Glomerular endothelial cell (primary cell): ENCODE results near the gene FAM50A. TPM values are rescaled to one million over a fixed set of nuclear protein-coding genes. Genes with fewer than 3 reads are reported as not detected.

Experiments
- DNase-seq: peaks from one replicate; pipeline ENCODE4 v3.0.0-alpha.2; 2011; ENCODE audit warnings: low read depth, low spot score; ENCODE audit errors: extremely low read depth
- total RNA-seq: library from RNA; depleted of rRNA; stranded (reverse); fragments of >200 nt; gene quantifications from 2 replicates; pipeline ENCODE4 v1.2.3, GENCODE V29; 2015

Gene FAM50A
- total RNA-seq, 1 donor from 2014 or later, result 92.5 TPM

DNA sequence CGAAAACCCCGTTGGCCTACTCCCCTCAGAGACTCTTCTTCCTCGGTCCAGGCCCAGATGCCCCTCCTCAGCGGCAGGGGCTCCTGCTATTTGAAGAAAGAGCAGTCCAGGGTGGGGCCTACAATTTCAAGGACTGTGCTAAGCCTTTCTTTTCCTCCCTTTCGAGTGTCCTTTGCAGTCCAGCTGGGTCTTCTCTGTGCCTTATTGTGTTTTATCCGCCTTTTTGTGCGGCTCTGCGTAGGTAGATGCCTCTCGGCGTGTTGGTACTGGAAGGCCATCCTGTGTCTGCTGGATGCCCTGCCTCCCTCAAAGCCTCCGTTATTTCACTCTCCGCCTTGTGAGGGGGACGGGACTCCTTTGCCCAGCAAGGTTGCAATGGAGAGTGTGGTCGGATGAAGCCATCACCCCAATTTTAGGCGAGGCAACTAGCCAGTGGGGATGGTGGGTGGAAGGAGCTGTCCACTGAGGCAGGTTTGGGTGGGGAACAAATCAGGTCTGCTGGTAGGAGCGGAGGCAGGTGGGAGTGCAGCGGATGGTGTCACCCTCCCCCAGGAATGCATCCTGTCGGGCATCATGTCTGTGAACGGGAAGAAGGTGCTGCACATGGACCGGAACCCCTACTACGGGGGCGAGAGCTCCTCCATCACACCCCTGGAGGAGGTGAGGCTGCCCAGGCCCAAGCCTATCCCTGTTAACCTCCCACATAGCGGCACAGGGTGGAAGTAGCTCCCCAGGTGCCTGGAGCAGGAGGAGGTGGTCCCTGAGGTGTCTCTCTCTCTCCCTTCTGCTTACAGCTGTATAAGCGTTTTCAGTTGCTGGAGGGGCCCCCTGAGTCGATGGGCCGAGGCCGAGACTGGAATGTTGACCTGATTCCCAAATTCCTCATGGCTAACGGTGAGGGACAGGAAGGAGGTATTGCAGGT is 5.7 kb upstream of the FAM50A start:
- no peak for DNase-seq

GRCh38 chrX:154439841-154440240 is 4.1 kb upstream of the FAM50A start:
- no peak for DNase-seq

DNA sequence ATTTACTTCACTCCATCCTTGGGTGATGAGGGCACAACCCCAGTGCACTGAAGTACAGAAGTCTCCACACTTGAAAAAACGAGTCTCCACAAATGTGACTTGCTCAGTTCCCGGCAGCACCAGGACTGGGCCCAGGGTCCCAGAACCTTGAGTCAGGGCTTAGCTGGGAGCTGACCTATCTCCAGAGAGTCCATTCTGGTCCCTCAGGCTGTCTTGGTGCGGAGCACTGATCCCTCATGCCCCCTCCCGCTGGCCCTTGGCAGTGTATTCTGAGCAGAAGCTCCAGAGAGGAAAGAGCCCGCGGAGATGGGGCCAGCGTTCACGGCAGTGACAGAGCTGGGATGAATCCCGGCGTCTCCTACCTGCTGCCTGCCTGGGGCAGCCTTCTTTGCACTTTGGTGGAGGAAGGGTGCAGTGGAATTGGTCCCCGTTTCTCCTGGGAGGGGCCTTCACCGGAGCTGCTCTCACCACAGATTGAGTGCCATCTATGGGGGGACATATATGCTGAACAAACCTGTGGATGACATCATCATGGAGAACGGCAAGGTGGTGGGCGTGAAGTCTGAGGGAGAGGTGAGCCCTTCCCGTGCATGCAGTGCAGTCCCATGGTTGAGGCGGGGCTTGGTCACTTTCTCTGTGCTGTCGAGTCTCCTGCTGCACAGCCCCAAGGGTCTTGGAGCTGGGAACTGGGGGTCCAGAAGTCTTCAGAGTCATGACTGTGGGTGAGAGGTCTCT is 3.2 kb upstream of the FAM50A start:
- DNase-seq, result no peak

DNA sequence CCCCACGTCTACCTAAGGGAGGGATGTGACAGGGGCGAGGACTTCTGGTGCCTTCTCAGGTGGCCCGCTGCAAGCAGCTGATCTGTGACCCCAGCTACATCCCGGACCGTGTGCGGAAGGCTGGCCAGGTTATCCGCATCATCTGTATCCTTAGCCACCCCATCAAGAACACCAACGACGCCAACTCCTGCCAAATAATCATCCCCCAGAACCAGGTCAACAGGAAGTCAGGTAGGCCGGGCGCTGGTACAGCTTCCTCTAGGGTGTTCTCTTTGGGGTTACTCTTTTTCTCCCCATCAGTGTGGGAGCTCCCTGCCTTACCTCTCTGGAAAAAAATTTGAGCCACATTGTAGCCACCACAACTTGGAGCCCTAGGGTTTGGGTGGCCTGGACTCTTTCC is 2.4 kb upstream of the FAM50A start:
- no peak for DNase-seq

DNA sequence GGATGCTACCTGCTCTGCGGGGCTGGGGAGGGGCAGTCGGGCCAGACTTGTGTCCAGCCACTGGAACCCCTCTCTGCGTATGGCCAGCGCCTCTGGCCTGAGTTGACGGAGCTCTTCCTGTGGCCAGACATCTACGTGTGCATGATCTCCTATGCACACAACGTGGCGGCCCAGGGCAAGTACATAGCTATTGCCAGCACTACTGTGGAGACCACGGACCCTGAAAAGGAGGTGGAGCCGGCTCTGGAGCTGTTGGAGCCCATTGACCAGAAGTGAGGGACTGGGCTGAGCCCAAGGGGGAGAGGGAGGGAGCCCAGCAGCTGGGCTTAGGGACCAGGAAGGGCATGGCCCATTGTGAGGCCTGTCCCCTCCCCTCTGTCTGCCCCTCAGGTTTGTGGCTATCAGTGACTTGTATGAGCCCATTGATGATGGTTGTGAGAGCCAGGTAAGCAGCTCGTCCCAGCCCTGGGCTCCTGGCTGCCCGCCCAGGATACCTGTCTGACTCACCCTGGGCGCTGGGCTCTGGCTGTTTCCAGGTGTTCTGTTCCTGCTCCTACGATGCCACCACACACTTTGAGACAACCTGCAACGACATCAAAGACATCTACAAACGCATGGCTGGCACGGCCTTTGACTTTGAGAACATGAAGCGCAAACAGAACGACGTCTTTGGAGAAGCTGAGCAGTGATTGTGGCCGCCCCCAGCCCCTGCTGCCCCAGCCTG is 1.8 kb upstream of the FAM50A start:
- DNase-seq, result no peak

GRCh38 chrX:154443479-154443910 is 446 bp upstream of the FAM50A start:
- DNase-seq, result no peak

DNA sequence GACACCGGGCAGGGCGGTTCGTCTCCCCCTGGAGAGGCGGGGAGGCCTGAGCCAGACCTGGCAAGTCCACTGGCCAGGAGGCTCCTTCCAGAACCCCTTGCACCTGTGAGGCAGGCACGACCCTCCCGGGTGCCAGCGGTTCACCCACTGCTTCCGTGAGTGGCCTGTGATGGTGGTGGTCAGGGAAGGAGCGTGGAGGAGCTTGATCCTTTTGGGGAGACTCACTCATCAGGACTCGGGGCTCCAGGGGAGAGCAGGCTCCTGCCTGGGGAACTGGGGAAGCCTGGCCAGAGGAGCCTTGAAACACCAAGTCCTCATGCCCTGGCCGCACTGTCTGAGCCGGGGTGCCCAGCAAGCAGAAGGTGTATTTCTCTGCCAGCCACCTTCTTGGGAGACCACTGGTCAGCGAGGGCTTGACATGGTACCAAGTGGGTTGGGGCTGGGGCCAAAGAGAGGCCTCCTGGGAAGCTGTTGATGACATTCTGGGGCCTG is 860 bp downstream of the FAM50A start:
- DNase-seq, result no peak

DNA sequence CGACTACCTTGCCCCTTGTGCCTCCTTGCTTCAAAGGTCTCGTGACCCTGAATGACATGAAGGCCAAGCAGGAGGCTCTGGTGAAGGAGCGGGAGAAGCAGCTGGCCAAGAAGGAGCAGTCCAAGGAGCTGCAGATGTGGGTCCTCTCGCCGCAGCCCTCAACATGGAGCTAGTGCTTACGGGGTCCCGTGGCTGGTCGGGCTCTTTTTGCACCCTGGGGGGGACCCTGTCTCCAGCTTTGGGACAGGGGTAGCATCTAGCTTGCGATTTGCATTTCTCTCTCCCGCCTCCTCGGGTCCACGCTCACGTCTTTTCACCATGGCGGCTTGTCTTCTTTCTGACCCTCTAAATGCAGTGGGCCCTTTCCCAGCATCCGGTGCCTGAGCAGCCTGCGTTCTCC is 1.8 kb downstream of the FAM50A start:
- no peak for DNase-seq

DNA sequence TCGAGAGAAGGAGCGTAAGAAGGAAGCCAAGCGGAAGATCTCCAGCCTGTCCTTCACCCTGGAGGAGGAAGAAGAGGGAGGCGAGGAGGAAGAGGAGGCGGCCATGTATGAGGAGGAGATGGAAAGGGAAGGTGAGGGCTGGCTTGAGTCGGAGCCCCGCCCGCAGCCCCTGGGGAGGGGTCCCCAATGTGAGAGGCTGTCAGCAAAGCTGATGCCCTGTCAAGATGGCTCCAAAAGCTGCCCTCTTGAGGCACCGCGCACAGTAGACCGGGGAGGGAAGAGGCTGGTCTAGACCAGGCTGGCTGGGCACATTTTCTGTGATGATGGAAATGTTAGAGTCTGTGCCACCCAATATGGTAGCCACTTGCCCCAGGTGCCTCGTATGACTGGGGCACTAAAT is 2.5 kb downstream of the FAM50A start:
- no peak for DNase-seq

DNA sequence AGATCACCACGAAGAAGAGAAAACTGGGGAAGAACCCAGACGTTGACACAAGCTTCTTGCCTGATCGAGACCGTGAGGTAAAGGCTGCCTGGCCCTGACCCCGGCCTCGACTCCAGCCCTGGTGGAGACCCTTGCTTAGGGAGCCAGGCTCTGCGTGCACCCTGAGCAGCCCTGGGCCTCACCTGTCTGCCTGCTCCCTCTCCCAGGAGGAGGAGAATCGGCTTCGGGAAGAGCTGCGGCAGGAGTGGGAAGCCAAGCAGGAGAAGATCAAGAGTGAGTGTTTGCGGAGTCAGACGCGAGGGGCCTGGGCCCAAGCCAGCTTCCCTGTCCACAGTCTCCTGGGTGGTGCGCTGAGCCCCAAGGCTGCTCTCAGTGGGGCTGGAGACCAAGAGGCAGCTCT is 4.5 kb downstream of the FAM50A start:
- no peak for DNase-seq

DNA sequence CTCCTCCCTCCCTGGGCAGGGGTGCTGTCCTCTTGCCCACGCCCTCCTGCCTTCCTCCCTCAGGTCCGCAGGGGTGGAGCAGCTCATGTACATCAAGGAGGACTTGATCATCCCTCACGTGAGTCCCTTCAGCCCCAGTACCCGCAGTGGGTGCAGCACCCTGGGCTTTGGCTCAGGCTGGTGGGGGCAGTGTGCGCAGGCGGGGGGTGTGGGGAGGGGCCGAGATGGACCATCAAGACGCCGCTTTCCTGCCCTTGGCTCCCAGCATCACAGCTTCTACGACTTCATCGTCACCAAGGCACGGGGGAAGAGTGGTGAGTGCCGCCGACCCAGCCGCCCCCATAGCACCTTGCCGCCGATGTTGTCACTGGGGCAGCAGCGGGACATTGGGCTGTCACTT is 5.7 kb downstream of the FAM50A start:
- DNase-seq, result no peak

GRCh38 chrX:154450312-154450711 is 6.4 kb downstream of the FAM50A start:
- no peak for DNase-seq

DNA sequence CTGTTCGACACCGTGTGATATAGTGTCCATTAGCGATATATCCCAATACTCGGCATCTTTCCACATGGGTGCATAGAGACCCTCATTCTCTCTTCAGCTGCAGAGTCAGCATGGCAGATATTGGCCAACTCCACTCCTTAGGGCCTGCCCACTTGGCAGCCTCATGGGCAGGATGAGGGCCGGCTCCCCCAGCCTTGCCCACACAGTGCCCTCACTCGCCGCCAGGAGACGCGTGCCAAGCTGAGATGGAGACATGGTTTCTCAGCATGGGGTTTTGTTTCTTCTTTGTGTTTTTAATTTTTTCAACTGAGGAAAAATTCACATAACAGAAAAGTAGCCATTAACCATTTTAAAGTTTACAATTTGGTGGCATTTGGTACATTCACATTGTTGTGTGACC is 8.9 kb downstream of the FAM50A start:
- no peak for DNase-seq

- no peak for DNase-seq
Measured at GRCh38 chrX:154457491-154458115, 13.7 kb downstream of the FAM50A start.

DNA sequence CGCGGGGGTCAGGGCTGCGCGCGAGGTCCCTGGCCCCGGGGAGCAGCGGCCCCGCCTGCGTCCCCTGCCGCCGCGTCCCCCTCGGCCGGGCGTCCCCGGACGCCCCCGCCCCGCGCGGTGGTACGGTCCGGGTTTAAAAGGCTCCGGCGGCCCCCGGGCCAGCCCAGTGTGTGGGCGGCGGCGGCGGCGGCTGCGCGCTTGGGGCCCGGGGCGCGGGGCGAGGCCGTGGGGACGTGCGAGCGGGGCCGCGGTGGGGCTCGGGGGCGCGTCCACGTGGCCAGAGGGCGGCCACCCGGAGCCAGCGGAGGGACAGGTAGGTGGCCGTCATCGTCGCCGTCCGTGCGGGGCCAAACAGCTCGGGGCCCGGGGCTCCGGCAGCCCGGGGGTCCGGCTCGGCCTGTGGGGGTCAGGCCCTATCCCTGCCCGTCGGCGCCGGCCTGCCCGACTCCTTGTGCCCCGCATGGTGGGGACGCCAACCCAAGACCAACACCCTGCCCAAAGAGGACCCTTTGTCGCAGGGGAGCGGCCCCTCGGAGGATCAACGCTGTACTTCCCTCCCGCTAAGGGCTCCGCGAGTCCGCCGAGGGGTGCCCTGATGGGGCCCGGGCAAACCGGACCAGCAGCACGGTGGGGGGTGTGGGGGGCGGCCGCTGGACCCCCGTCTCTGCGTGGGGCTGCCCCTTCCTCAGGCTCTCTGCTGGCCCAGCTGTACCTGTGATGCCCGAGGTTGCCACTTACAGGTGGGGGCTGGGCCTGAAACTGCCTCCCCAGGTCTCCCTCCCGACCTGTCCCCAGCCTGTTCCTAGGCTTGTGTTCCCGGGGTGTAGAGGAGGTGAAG is 14.4 kb downstream of the FAM50A start, which contains the start of gene PLXNA3:
Gene PLXNA3 (plus strand): TSS at position 166 of the 838 bp plus-strand sequence. CDS start 1,903 bp downstream, outside the sequence.
- no peak for DNase-seq

DNA sequence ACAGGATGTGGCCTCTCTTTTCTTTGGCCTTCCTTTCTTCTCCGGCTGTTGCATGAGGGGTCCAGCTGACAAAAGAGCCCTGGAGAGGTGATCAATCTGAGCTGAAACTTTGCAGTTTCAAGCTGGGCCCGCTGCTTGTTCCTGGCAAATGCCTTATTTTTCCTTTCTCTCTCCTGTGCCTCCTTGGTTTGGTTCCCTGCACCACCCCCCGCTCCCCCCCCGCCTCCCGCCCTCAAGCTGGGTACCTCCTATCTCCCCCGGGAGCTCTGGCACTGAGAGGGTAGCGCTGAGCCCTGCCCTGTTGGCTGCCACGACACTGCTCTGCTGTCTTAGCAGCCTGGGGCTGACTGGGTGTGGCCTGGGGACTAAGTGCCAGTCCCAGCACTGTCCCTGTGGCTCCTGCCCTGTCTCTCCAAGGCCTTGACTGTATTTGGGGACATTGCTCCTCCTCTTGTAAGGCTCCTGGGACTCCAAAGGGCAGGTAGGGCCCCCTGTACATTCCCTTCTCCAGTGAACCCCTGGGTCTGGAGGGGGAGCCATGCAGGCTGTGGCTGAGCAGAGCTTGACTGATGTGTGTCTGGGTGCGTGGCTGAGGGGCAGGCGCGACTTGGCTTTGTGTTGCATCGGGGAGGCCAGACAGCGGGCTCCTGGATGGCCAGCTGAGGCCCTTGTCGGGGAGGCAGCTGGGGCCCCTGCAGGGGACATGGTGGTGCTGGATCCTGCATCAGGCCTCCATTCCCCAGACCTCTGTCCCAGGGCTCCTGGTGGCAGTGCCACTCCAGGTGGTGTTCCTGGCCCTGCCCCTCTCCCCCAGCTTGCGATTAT is 15.2 kb downstream of the FAM50A start:
- DNase-seq, result no peak

DNA sequence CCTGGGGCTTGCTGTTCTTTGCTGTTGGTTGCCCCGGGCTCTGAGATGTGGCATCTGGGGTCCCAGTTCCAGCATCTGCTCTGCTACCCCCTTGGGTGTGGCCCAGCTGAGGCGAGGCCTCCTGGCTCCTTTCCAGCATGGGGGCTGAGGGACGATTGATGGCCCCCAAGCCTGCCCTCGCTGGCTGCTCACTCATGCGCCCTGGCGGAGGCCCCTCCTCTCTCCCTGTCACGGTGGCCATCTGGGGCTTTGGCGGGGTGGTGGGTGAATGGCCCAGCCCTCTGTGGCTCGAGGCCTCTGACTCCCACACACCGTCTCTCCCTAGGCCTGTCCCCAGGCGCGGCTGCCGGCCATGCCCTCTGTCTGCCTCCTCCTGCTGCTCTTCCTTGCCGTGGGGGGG is 15.9 kb downstream of the FAM50A start:
- DNase-seq, result no peak

- DNase-seq, result no peak
Measured at GRCh38 chrX:154460326-154460725, 16.4 kb downstream of the FAM50A start.

GRCh38 chrX:154462396-154462795 is 18.5 kb downstream of the FAM50A start:
- DNase-seq, result no peak
